GM23338 (cell line): ENCODE data around the gene SLC39A13. TPM values are rescaled to one million over a fixed set of nuclear protein-coding genes. Genes with fewer than 3 reads are reported as not detected.

Experiments
- ATAC-seq: fragments of 200-7000 bp; cut with Tn5 transposase; 3 replicates; pipeline ENCODE4 v1.9.1; 2020
- DNase-seq: peaks from one replicate; pipeline ENCODE4 v3.0.0-alpha.2; 2015; ENCODE audit warnings: low spot score
- H2AFZ ChIP-seq: fragments of 200-600 bp; sonication (generic); 2 replicates; pipeline ENCODE4 v1.8.0; 2016; ENCODE audit warnings: antibody characterized with exemption, mild to moderate bottlenecking, moderate library complexity
- H3F3A ChIP-seq: fragments of 200-600 bp; sonication (generic); replicated peaks from 2 replicates; pipeline ENCODE4 v1.8.0; 2017; ENCODE audit warnings: antibody characterized with exemption, mixed run types, low read depth
- H3K27ac ChIP-seq: fragments of 200-600 bp; sonication (generic); 2 replicates; pipeline ENCODE4 v1.6.1; 2016; ENCODE audit warnings: low read depth
- H3K27me3 ChIP-seq: fragments of 200-600 bp; sonication (generic); 2 replicates; pipeline ENCODE4 v1.8.0; 2016; ENCODE audit warnings: mild to moderate bottlenecking, mixed run types, moderate library complexity; ENCODE audit not compliant: insufficient read depth
- H3K36me3 ChIP-seq: fragments of 200-600 bp; sonication (generic); 2 replicates; pipeline ENCODE4 v1.8.0; 2016; ENCODE audit warnings: mild to moderate bottlenecking; ENCODE audit not compliant: insufficient read depth
- H3K4me1 ChIP-seq: fragments of 200-600 bp; sonication (generic); 2 replicates; pipeline ENCODE4 v1.8.0; 2016; ENCODE audit warnings: mild to moderate bottlenecking, moderate library complexity; ENCODE audit not compliant: insufficient read depth
- H3K4me2 ChIP-seq: fragments of 200-600 bp; sonication (generic); 2 replicates; pipeline ENCODE4 v1.7.1; 2017; ENCODE audit warnings: mixed run types
- H3K4me3 ChIP-seq: fragments of 200-600 bp; sonication (generic); 2 replicates; pipeline ENCODE4 v1.6.1; 2016; ENCODE audit warnings: mixed run types
- H3K79me2 ChIP-seq: fragments of 200-600 bp; sonication (generic); replicated peaks from 2 replicates; pipeline ENCODE4 v1.8.0; 2017; ENCODE audit warnings: mild to moderate bottlenecking; ENCODE audit not compliant: insufficient read depth
- H3K9me2 ChIP-seq: fragments of 200-600 bp; sonication (generic); 2 replicates; pipeline ENCODE4 v1.8.0; 2017; ENCODE audit not compliant: insufficient read depth
- H4K20me1 ChIP-seq: fragments of 200-600 bp; sonication (generic); replicated peaks from 2 replicates; pipeline ENCODE4 v1.8.0; 2017; ENCODE audit warnings: mild to moderate bottlenecking; ENCODE audit not compliant: insufficient read depth
- H3K27ac Mint-ChIP-seq: 2 replicates; pipeline ENCODE4 v1.8.0; 2020; ENCODE audit warnings: inconsistent platforms, mild to moderate bottlenecking, moderate library complexity, mixed read lengths
- H3K27me3 Mint-ChIP-seq: 3 replicates; pipeline ENCODE4 v1.8.0; 2022; ENCODE audit warnings: low read depth, mild to moderate bottlenecking, moderate library complexity, mixed read lengths, inconsistent platforms; ENCODE audit not compliant: insufficient read depth, poor library complexity
- H3K36me3 Mint-ChIP-seq: 3 replicates; pipeline ENCODE4 v1.8.0; 2021; ENCODE audit warnings: low read depth, mild to moderate bottlenecking, inconsistent platforms, moderate library complexity, mixed read lengths
- H3K4me1 Mint-ChIP-seq: 3 replicates; pipeline ENCODE4 v1.8.0; 2020; ENCODE audit warnings: mild to moderate bottlenecking, inconsistent platforms, mixed read lengths
- H3K4me3 Mint-ChIP-seq: 3 replicates; pipeline ENCODE4 v1.8.0; 2021; ENCODE audit warnings: moderate library complexity, mild to moderate bottlenecking, inconsistent platforms, mixed read lengths
- H3K9me3 Mint-ChIP-seq: 3 replicates; pipeline ENCODE4 v1.8.0; 2020; ENCODE audit warnings: moderate library complexity, mild to moderate bottlenecking, inconsistent platforms, mixed read lengths
- CREB1 ChIP-seq: fragments of 250-450 bp; sonication (Bioruptor Pico); IDR thresholded peaks from 2 replicates; pipeline ENCODE4 v1.5.0; 2020; ENCODE audit warnings: low read depth, mild to moderate bottlenecking, moderate library complexity
- CTCF ChIP-seq, 2 experiments: fragments of 200-600 bp in 1 of 2; sonication (generic) in 1 of 2; conservative IDR thresholded peaks; 2 replicates each; pipeline versions ENCODE4 v1.5.1 to v1.6.1; 2016 to 2017; ENCODE audit warnings: antibody characterized with exemption in 2 of 2, low read depth in 2 of 2, mild to moderate bottlenecking in 2 of 2, moderate library complexity in 1 of 2
- ETS1 ChIP-seq: IDR thresholded peaks from 2 replicates; pipeline ENCODE4 v1.6.1; 2016; ENCODE audit warnings: antibody characterized with exemption
- EZH2 ChIP-seq: fragments of 200-600 bp; sonication (generic); IDR thresholded peaks from one replicate; pipeline ENCODE4 v1.8.0; 2017; ENCODE audit warnings: antibody characterized with exemption, mild to moderate bottlenecking, low read depth; ENCODE audit not compliant: unreplicated experiment
- EZH2phosphoT487 ChIP-seq: fragments of 200-600 bp; sonication (generic); IDR thresholded peaks from one replicate; pipeline ENCODE4 v1.8.1; 2018; ENCODE audit warnings: antibody characterized with exemption; ENCODE audit not compliant: unreplicated experiment
- JUNB ChIP-seq: IDR thresholded peaks from one replicate; pipeline ENCODE4 v1.6.1; 2016; ENCODE audit warnings: antibody characterized with exemption; ENCODE audit not compliant: unreplicated experiment
- NANOG ChIP-seq: IDR thresholded peaks from 2 replicates; pipeline ENCODE4 v1.6.1; 2016; ENCODE audit warnings: antibody characterized with exemption, borderline replicate concordance
- POLR2AphosphoS5 ChIP-seq: IDR thresholded peaks from 2 replicates; pipeline ENCODE4 v1.6.1; 2016; ENCODE audit warnings: antibody characterized with exemption, low read depth
- STAT1 ChIP-seq: IDR thresholded peaks from one replicate; pipeline ENCODE4 v1.6.1; 2016; ENCODE audit warnings: antibody characterized with exemption; ENCODE audit not compliant: unreplicated experiment
- ZNF114 ChIP-seq: fragments of 250-450 bp; sonication (Bioruptor Pico); IDR thresholded peaks from 2 replicates; pipeline ENCODE4 v1.5.0; 2020; ENCODE audit warnings: mild to moderate bottlenecking, moderate library complexity
- ZNF331 ChIP-seq: fragments of 250-450 bp; sonication (Bioruptor Pico); IDR thresholded peaks from 2 replicates; pipeline ENCODE4 v1.5.0; 2020; ENCODE audit warnings: low read depth, mild to moderate bottlenecking, moderate library complexity
- ZNF462 ChIP-seq: fragments of 250-450 bp; sonication (Bioruptor Pico); IDR thresholded peaks from 2 replicates; pipeline ENCODE4 v1.5.0; 2020; ENCODE audit warnings: mild to moderate bottlenecking, moderate library complexity
- polyA plus RNA-seq: library from polyadenylated mRNA; unstranded; fragments of >200 nt; fragmentation: Nextera tagmentation; extraction: Ambion mirVana; gene quantifications from 2 replicates; pipeline ENCODE4 v1.2.1, GENCODE V29; 2016
- total RNA-seq: library from RNA; depleted of rRNA; stranded (reverse); fragments of >200 nt; shearing (Covaris generic); gene quantifications from 2 replicates; pipeline ENCODE4 v1.2.3, GENCODE V29; 2014

SLC39A13 gene
- total and polyA plus RNA-seq, 2 experiments from 2014 or later, result 15.8 to 32.7 TPM

- H3K27ac Mint-ChIP-seq, result peak overlapping the region; percentile 48
- Histone ChIP-seq H3K4me1 (peaks cover 21% of the 10 kb centered on the region), H3K79me2 (no peaks in the 10 kb centered on the region), H4K20me1 (no peaks in the 10 kb centered on the region), H3K4me2 (no peak overlapping the region), H3K9me2 (no peaks in the 10 kb centered on the region), H2AFZ (peak overlapping the region; percentile 85), H3K36me3 (no peaks in the 10 kb centered on the region), H3K27me3 (no peaks in the 10 kb centered on the region), H3F3A (peaks cover 23% of the 10 kb centered on the region; the same call in 1 of the 2 replicates), H3K27ac (no peak overlapping the region), H3K4me3 (no peak overlapping the region)
- peaks cover 34% of the 10 kb centered on the region for H3K4me1 Mint-ChIP-seq
- H3K9me3 Mint-ChIP-seq, result no peaks in the 10 kb centered on the region
- DNase-seq, result no peak
- H3K27me3 Mint-ChIP-seq, result peaks cover 15% of the 10 kb centered on the region
- TF ChIP-seq ETS1 (no peak), ZNF331 (no peak), ZNF114 (CRISPR knock-in tag) (no peak), EZH2 (no peak), CREB1 (CRISPR knock-in tag) (no peak), CTCF (conservative IDR thresholded peaks at IDR 0.05; ENCODE audit: low read depth in 2 of 2) (no peak), NANOG (no peak), STAT1 (no peak), EZH2phosphoT487 (no peak)
- no peak overlapping the region for H3K4me3 Mint-ChIP-seq
- no peaks in the 10 kb centered on the region for H3K36me3 Mint-ChIP-seq
- no peak for ATAC-seq
Measured at GRCh38 chr11:47398011-47398410, 10.4 kb upstream of the SLC39A13 start.

GRCh38 chr11:47398551-47398950 is 9.8 kb upstream of the SLC39A13 start:
- Histone ChIP-seq H3K27me3 (no peaks in the 10 kb centered on the region), H3F3A (peaks cover 23% of the 10 kb centered on the region; the same call in 1 of the 2 replicates), H3K4me2 (no peak overlapping the region), H3K27ac (no peak overlapping the region), H3K4me1 (peaks cover 21% of the 10 kb centered on the region), H3K9me2 (no peaks in the 10 kb centered on the region), H3K36me3 (no peaks in the 10 kb centered on the region), H3K4me3 (no peak overlapping the region), H4K20me1 (no peaks in the 10 kb centered on the region), H3K79me2 (no peaks in the 10 kb centered on the region), H2AFZ (peak overlapping the region; percentile 85)
- Mint-ChIP-seq H3K9me3 (no peaks in the 10 kb centered on the region), H3K4me1 (peaks cover 38% of the 10 kb centered on the region), H3K27ac (peak overlapping the region; percentile 48; the same call in 1 of the 2 replicates), H3K27me3 (peaks cover 15% of the 10 kb centered on the region), H3K4me3 (no peak overlapping the region), H3K36me3 (no peaks in the 10 kb centered on the region)
- DNase-seq, result no peak
- ATAC-seq, result no peak; the same call in 2 of the 3 replicates
- TF ChIP-seq POLR2AphosphoS5 (no peak), ETS1 (no peak), JUNB (no peak), ZNF331 (no peak), ZNF462 (CRISPR knock-in tag) (no peak), ZNF114 (CRISPR knock-in tag) (no peak), NANOG (no peak), EZH2 (no peak)
